Lung (tissue), 16 donors: ENCODE results near the gene SRI. TPM values are rescaled to one million over a fixed set of nuclear protein-coding genes. Genes with fewer than 3 reads are reported as not detected.
A peak's percentile ranks its signal among the peaks of the same experiment; 100 is the strongest.

ENCODE experiments used
- ATAC-seq: fragments of 200-7000 bp; cut with Tn5 transposase; one replicate; pipeline ENCODE4 v1.9.1; 2020; ENCODE audit warnings: moderate number of reproducible peaks; ENCODE audit not compliant: insufficient read depth, low FRiP score
- DNase-seq, 3 donors: peaks; one replicate each; pipeline ENCODE4 v3.0.0-alpha.2; 2013 to 2017
- H3K27ac ChIP-seq, 2 donors: one replicate each; pipeline ENCODE4 v1.5.1; 2013; ENCODE audit warnings: mild to moderate bottlenecking in 2 of 2, moderate library complexity in 2 of 2, control low read depth in 1 of 2, inconsistent platforms in 1 of 2, low read depth in 1 of 2, low read length in 1 of 2
- H3K27me3 ChIP-seq, 3 donors: one replicate each; pipeline ENCODE4 v1.5.1; 2013; ENCODE audit warnings: low read length in 2 of 3; ENCODE audit not compliant: control insufficient read depth in 3 of 3, insufficient read depth in 3 of 3
- H3K36me3 ChIP-seq, 4 donors: one replicate each; pipeline ENCODE4 v1.5.1; 2013; ENCODE audit warnings: low read length in 4 of 4, mild to moderate bottlenecking in 1 of 4, moderate library complexity in 1 of 4; ENCODE audit not compliant: control insufficient read depth in 4 of 4, insufficient read depth in 4 of 4
- H3K4me1 ChIP-seq, 5 donors: one replicate each; pipeline ENCODE4 v1.5.1; 2013; ENCODE audit warnings: low read length in 5 of 5, mild to moderate bottlenecking in 2 of 5, moderate library complexity in 1 of 5; ENCODE audit not compliant: control insufficient read depth in 5 of 5, insufficient read depth in 5 of 5
- H3K4me3 ChIP-seq: one replicate; pipeline ENCODE4 v1.5.1; 2013; ENCODE audit warnings: mild to moderate bottlenecking, control low read depth, moderate library complexity
- H3K9ac ChIP-seq, 2 donors: one replicate each; pipeline ENCODE4 v1.5.1; 2013; ENCODE audit warnings: low read length in 2 of 2, control low read depth in 1 of 2; ENCODE audit not compliant: insufficient read depth in 1 of 2
- H3K9me3 ChIP-seq, 4 donors: one replicate each; pipeline ENCODE4 v1.5.1; 2013; ENCODE audit warnings: low read length in 3 of 4, mild to moderate bottlenecking in 1 of 4, moderate library complexity in 1 of 4; ENCODE audit not compliant: control insufficient read depth in 4 of 4, insufficient read depth in 3 of 4
- CTCF ChIP-seq: IDR thresholded peaks from 2 replicates; pipeline ENCODE4 v1.5.1; 2012; ENCODE audit warnings: mild to moderate bottlenecking; ENCODE audit errors: control extremely low read depth, extremely low read depth
- WGBS, 2 donors: extraction: QIAGEN DNeasy Blood & Tissue Kit; methylation state at CpG; one replicate each; pipeline ENCODE4 v1.1.7; 2013; 5-methylcytosine and 5-hydroxymethylcytosine counted together
- long read RNA-seq, 5 donors: transcript quantifications; one replicate each; lab custom pipeline, GENCODE V29; 2026
- polyA plus RNA-seq, 2 donors: library from polyadenylated mRNA; stranded (reverse); fragments of 200-250 nt; gene quantifications; one replicate each; pipeline ENCODE4 v1.2.1, GENCODE V29; 2013
- total RNA-seq, 2 donors: library from RNA; depleted of rRNA in 1 of 2; stranded (reverse); fragments of >200 nt in 1 of 2; gene quantifications; one replicate each; pipeline ENCODE4 v1.2.1, GENCODE V29; 2014 to 2021
- donor health status: control.
- donor health status: control.
- donor health status: Bipolar disorder and iron deficiency.
- donor health status: healthy.
- donor health status: DM: yes; HTN: yes; CAD: no.

SRI gene
- 100 to 1,000 TPM; 109 to 134 TPM for total RNA-seq
- 100 to 1,000 TPM in 1 of 2 donors, 10 to 100 TPM in 1; 58.2 to 107 TPM for polyA plus RNA-seq
- long read RNA-seq, donor 1, transcript SRI-201 (8 exons, 2,010 nt), result major isoform, 85 of 236 reads
- long read RNA-seq, donor 1, transcript SRI-206 (4 exons, 903 nt), result minor isoform, 50 of 236 reads
- long read RNA-seq, donor 1, partial matches to known transcripts, result 94 of 236 reads
- long read RNA-seq, donor 1, other reads (novel, unspliced or antisense), result 0 of 236 reads
- long read RNA-seq, donor 2, transcript SRI-206 (4 exons, 903 nt), result minor isoform, 18 of 81 reads
- long read RNA-seq, donor 2, transcript SRI-201 (8 exons, 2,010 nt), result major isoform, 40 of 81 reads
- long read RNA-seq, donor 2, partial matches to known transcripts, result 20 of 81 reads
- long read RNA-seq, donor 2, other reads (novel, unspliced or antisense), result 0 of 81 reads
- long read RNA-seq, donor 3, transcript SRI-201 (8 exons, 2,010 nt), result major isoform, 62 of 151 reads
- long read RNA-seq, donor 3, transcript SRI-206 (4 exons, 903 nt), result minor isoform, 41 of 151 reads
- long read RNA-seq, donor 3, partial matches to known transcripts, result 43 of 151 reads
- long read RNA-seq, donor 3, other reads (novel, unspliced or antisense), result 0 of 151 reads
- long read RNA-seq, donor 4, transcript SRI-201 (8 exons, 2,010 nt), result major isoform, 39 of 114 reads
- long read RNA-seq, donor 4, transcript SRI-207 (6 exons, 1,024 nt), result minor isoform, 11 of 114 reads
- long read RNA-seq, donor 4, transcript SRI-206 (4 exons, 903 nt), result minor isoform, 27 of 114 reads
- long read RNA-seq, donor 4, partial matches to known transcripts, result 35 of 114 reads
- long read RNA-seq, donor 4, other reads (novel, unspliced or antisense), result 0 of 114 reads
- long read RNA-seq, donor 5, transcript SRI-207 (6 exons, 1,024 nt), result minor isoform, 6 of 276 reads
- long read RNA-seq, donor 5, transcript SRI-201 (8 exons, 2,010 nt), result major isoform, 107 of 276 reads
- long read RNA-seq, donor 5, transcript SRI-206 (4 exons, 903 nt), result minor isoform, 56 of 276 reads
- long read RNA-seq, donor 5, partial matches to known transcripts, result 96 of 276 reads
- long read RNA-seq, donor 5, other reads (novel, unspliced or antisense), result 7 of 276 reads

- 0% methylated on average over 48 to 75 of the region's 75 CpGs for WGBS, 2 donors
- Histone ChIP-seq H3K9ac (peak within 1 kb of the TSS; percentile 70 to 98), H3K27me3 (no peaks in the 10 kb centered on the region), H3K4me1 (peaks cover 0 to 23% (median 8%) of the 10 kb centered on the region in 5 donors), H3K27ac (peak within 1 kb of the TSS; percentile 84 to 96), H3K9me3 (no peaks in the 10 kb centered on the region), H3K4me3 (peak within 1 kb of the TSS; percentile 96), H3K36me3 (peaks cover 3 to 11% (median 6%) of the 10 kb centered on the region in 4 donors)
- ATAC-seq, result peak; percentile 99
- peak; percentile 90 to 92 (median 91) for DNase-seq
- peak; percentile 13 for TF ChIP-seq CTCF
These were observed at the start of gene SRI for GRCh38 chr7:88219781-88220747. Gene SRI, minus strand, starts transcription at chr7:88220038. Its CDS starts 12 bp downstream, at chr7:88220026.

GRCh38 chr7:88269586-88269985 lies 49.7 kb upstream of the SRI start:
- Histone ChIP-seq H3K4me3 (no peak overlapping the region), H3K27ac (no peak overlapping the region), H3K9ac (no peak overlapping the region), H3K36me3 (no peaks in the 10 kb centered on the region), H3K4me1 (no peaks in the 10 kb centered on the region), H3K27me3 (no peaks in the 10 kb centered on the region), H3K9me3 (no peaks in the 10 kb centered on the region)
- WGBS, 2 donors, result 62 to 78% methylated on average over 3 of the region's 3 CpGs
- TF ChIP-seq CTCF, result no peak
- ATAC-seq, result no peak
- DNase-seq, result no peak

- Histone ChIP-seq H3K9me3 (no peaks in the 10 kb centered on the region), H3K9ac (no peak overlapping the region), H3K4me1 (no peaks in the 10 kb centered on the region), H3K27me3 (no peaks in the 10 kb centered on the region), H3K4me3 (no peak overlapping the region), H3K27ac (no peak overlapping the region), H3K36me3 (no peaks in the 10 kb centered on the region)
- TF ChIP-seq CTCF, result no peak
- ATAC-seq (no peak), DNase-seq (no peak)
- 32 to 44% methylated on average over 2 of the region's 2 CpGs for WGBS, 2 donors
These were observed 49.0 kb upstream of the SRI start for GRCh38 chr7:88268858-88269257.
